ENCODE data around the gene TMEM252.

TMEM252 gene, protein sequence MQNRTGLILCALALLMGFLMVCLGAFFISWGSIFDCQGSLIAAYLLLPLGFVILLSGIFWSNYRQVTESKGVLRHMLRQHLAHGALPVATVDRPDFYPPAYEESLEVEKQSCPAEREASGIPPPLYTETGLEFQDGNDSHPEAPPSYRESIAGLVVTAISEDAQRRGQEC

DNA sequence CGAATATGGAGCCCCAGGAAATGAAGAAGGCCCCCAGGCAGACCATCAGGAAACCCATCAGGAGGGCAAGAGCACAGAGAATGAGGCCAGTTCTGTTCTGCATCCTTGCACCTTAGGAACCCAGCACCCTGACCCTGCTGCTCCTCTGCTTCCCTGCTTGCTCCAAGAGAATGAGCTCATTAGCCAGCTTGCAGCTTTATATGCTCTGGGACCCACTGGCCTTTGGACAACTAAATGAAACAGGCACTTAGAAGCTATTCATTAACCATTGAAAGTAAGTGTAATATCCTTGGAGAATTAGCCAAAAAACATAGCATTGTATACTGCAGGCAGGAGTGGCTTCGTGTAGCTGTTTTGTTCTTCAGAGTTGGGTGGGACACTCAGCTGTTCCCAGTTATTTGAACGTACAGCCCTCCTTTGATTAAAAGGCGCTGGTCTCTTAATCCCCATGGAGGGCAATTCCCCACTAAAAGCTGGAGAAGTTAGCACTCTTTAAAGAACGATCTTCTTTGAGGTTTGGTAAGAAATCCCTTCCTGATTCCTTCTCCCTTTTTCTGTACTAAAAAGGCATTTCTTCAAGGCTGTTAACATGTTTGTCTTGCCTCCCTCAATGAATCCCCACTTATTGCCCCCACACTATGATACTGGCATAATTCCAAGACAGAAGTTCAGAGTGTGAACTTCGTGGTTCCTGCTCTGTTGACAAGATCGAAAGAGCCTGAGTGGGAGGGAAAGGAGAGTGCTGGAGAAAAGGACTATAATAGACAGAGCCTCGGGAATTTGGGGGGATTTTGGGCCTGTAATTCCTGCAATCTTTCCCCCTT lies at the start of gene TMEM252:
Gene TMEM252 (minus strand): TSS at position 172 of the 824 bp plus-strand sequence. CDS start 69 bp downstream, at position 103.
- peaks cover 0 to 3% (median 0%) of the 10 kb centered on the region in 5 donors for H3K4me1 ChIP-seq (ENCODE audit: control insufficient read depth in 5 of 5, insufficient read depth in 5 of 5, low read length in 5 of 5)
- no peaks in the 10 kb centered on the region for H3K27me3 ChIP-seq (ENCODE audit: control insufficient read depth in 5 of 5, insufficient read depth in 4 of 5, low read length in 5 of 5)
- no peaks in the 10 kb centered on the region for H3K36me3 ChIP-seq (ENCODE audit: control insufficient read depth in 5 of 5, insufficient read depth in 5 of 5, low read length in 5 of 5)
- no peaks in the 10 kb centered on the region for H3K9me3 ChIP-seq (ENCODE audit: control insufficient read depth in 5 of 5, low read length in 5 of 5)
- H3K9ac ChIP-seq (ENCODE audit: low read length in 5 of 5) = no peak within 1 kb of the TSS
- no peak within 1 kb of the TSS for H3K27ac ChIP-seq (ENCODE audit: low read depth, low read length)
- H3K4me3 ChIP-seq (ENCODE audit: low read depth in 1 of 5, low read length in 5 of 5) = no peak within 1 kb of the TSS

DNA sequence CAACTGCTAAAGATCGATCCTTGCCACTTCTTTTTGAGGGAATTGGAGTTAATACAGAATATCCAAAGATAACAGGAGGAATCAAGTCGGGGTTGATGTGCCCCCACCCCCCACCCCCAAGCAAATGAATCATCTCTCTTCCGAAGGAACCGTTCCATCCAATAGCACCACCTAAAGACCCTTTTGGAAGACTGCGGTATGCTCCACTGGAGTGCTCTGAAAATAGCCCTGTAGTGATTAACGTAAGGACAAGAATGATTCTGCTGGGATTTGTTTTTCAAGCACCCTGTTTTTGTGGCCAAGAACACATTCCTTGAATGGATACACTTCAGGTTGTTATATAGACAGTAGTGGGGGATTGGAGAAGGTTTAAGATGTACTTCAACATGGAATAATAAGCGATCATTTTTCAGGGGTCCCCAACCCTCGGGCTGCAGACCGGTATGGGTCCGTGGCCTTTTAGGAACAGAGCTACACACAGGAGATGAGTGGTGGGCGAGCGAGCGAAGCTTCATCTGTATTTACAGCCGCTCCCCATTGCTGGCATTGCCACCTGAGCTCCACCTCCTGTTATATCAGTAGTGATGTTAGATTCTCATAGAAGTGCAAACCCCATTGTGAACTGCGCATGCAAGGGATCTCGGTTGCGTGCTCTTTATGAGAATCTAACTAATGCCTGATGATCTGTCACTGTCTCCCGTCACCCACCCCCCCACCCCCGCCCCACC lies 44.5 kb upstream of the TMEM252 start:
- no peak overlapping the region for H3K4me3 ChIP-seq (ENCODE audit: low read depth in 1 of 5, low read length in 5 of 5)
- H3K36me3 ChIP-seq (ENCODE audit: control insufficient read depth in 5 of 5, insufficient read depth in 5 of 5, low read length in 5 of 5) = no peaks in the 10 kb centered on the region
- H3K4me1 ChIP-seq (ENCODE audit: control insufficient read depth in 5 of 5, insufficient read depth in 5 of 5, low read length in 5 of 5) = peaks cover 0 to 6% (median 2%) of the 10 kb centered on the region in 5 donors
- no peak overlapping the region for H3K9ac ChIP-seq (ENCODE audit: low read length in 5 of 5)
- peaks cover 0 to 3% (median 0%) of the 10 kb centered on the region in 5 donors for H3K9me3 ChIP-seq (ENCODE audit: control insufficient read depth in 5 of 5, low read length in 5 of 5)
- no peaks in the 10 kb centered on the region for H3K27me3 ChIP-seq (ENCODE audit: control insufficient read depth in 5 of 5, insufficient read depth in 4 of 5, low read length in 5 of 5)
- no peak overlapping the region for H3K27ac ChIP-seq (ENCODE audit: low read depth, low read length)

DNA sequence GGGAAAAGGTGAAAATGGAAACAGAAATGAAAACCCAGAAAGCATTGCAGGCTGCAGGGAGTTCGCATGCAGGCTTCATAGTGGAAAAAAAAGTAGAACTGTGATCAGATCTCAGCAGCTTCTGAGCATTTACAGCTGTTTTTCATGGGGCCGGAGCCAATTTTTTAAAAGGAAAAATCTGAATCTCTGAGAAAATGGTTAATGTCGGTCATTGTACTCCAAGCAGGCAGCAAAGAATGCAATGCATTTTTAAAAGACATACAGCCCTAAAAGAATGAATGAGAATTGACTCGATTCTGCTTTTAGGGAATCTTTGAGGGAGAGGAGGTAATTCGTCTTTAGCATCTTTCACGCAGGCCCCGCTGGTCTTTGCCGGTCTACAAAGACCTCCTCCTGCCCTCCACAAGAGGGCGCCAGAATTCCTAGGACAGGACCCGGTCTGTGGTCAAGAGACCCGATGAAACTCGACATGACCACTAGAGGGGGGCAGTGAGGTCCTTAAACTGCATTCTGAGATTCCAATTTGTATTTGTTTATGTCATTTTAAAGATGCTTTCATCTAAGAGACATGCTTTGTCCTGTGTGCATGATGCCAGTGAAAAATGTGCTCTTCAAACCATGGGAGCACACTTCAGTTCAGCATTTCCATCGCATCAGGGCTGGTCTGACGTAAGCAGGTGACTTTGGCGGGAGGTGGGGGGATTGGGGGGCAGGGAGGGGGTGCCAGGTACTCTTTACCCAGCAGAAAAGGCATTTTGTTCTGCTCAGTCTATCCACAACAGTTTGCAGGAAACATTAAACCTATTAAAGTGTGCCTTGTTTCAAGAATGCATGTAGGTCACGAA lies 43.7 kb upstream of the TMEM252 start:
- Histone ChIP-seq H3K9me3 (ENCODE audit: control insufficient read depth in 5 of 5, low read length in 5 of 5) (peaks cover 0 to 3% (median 0%) of the 10 kb centered on the region in 5 donors), H3K9ac (ENCODE audit: low read length in 5 of 5) (no peak overlapping the region), H3K27me3 (ENCODE audit: control insufficient read depth in 5 of 5, insufficient read depth in 4 of 5, low read length in 5 of 5) (no peaks in the 10 kb centered on the region), H3K4me1 (ENCODE audit: control insufficient read depth in 5 of 5, insufficient read depth in 5 of 5, low read length in 5 of 5) (peaks cover 0 to 6% (median 2%) of the 10 kb centered on the region in 5 donors), H3K36me3 (ENCODE audit: control insufficient read depth in 5 of 5, insufficient read depth in 5 of 5, low read length in 5 of 5) (no peaks in the 10 kb centered on the region), H3K27ac (ENCODE audit: low read depth, low read length) (no peak overlapping the region), H3K4me3 (ENCODE audit: low read depth in 1 of 5, low read length in 5 of 5) (no peak overlapping the region)

DNA sequence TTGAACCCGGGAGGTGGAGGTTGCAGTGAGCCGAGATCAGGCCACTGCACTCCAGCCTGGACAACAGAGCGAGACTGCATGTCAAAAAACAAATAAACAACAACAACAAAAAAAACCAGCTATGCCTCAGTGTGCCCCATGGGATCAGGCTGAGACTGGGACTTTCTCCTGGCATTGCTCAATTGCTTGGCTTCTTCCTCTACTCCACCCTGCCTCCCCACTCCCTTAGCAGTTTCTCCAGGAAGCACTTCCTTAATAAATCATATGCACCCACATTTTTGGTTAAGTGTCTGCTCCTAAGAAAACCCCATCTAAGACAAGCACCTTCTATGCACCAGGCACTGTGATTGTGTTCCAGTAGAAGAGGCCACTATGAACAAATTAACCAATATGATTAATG lies 41.0 kb upstream of the TMEM252 start:
- Histone ChIP-seq H3K36me3 (ENCODE audit: control insufficient read depth in 5 of 5, insufficient read depth in 5 of 5, low read length in 5 of 5) (no peaks in the 10 kb centered on the region), H3K9ac (ENCODE audit: low read length in 5 of 5) (no peak overlapping the region), H3K9me3 (ENCODE audit: control insufficient read depth in 5 of 5, low read length in 5 of 5) (no peaks in the 10 kb centered on the region), H3K27ac (ENCODE audit: low read depth, low read length) (no peak overlapping the region), H3K4me3 (ENCODE audit: low read depth in 1 of 5, low read length in 5 of 5) (no peak overlapping the region), H3K27me3 (ENCODE audit: control insufficient read depth in 5 of 5, insufficient read depth in 4 of 5, low read length in 5 of 5) (no peaks in the 10 kb centered on the region), H3K4me1 (ENCODE audit: control insufficient read depth in 5 of 5, insufficient read depth in 5 of 5, low read length in 5 of 5) (peaks cover 0 to 6% (median 2%) of the 10 kb centered on the region in 5 donors)

GRCh38 chr9:68577774-68578591 lies 37.3 kb upstream of the TMEM252 start:
- Histone ChIP-seq H3K27ac (ENCODE audit: low read depth, low read length) (no peak overlapping the region), H3K9me3 (ENCODE audit: control insufficient read depth in 5 of 5, low read length in 5 of 5) (no peaks in the 10 kb centered on the region), H3K36me3 (ENCODE audit: control insufficient read depth in 5 of 5, insufficient read depth in 5 of 5, low read length in 5 of 5) (no peaks in the 10 kb centered on the region), H3K4me1 (ENCODE audit: control insufficient read depth in 5 of 5, insufficient read depth in 5 of 5, low read length in 5 of 5) (peaks cover 0 to 6% (median 0%) of the 10 kb centered on the region in 5 donors), H3K9ac (ENCODE audit: low read length in 5 of 5) (no peak overlapping the region), H3K4me3 (ENCODE audit: low read depth in 1 of 5, low read length in 5 of 5) (no peak overlapping the region), H3K27me3 (ENCODE audit: control insufficient read depth in 5 of 5, insufficient read depth in 4 of 5, low read length in 5 of 5) (no peaks in the 10 kb centered on the region)

DNA sequence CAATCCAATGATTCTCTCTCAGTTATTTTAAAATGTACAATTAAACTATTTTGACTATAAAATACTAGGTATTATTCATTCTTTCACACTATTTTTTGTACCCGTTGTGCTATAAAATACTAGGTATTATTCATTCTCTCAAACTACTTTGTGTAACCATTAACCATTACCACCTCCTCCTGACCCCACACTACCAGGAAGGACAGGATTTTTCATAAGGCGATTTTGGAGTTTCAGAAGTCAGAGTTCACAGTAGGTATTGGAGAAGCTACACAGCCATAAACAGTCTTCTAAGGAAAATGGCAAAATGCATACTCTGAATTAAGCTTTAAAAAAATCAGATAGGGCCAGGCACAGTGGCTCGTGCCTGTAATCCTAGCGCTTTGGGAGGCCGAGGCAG lies 35.1 kb upstream of the TMEM252 start:
- Histone ChIP-seq H3K9me3 (ENCODE audit: control insufficient read depth in 5 of 5, low read length in 5 of 5) (peaks cover 0 to 3% (median 0%) of the 10 kb centered on the region in 5 donors), H3K4me1 (ENCODE audit: control insufficient read depth in 5 of 5, insufficient read depth in 5 of 5, low read length in 5 of 5) (no peaks in the 10 kb centered on the region), H3K36me3 (ENCODE audit: control insufficient read depth in 5 of 5, insufficient read depth in 5 of 5, low read length in 5 of 5) (no peaks in the 10 kb centered on the region), H3K27me3 (ENCODE audit: control insufficient read depth in 5 of 5, insufficient read depth in 4 of 5, low read length in 5 of 5) (no peaks in the 10 kb centered on the region), H3K9ac (ENCODE audit: low read length in 5 of 5) (no peak overlapping the region), H3K4me3 (ENCODE audit: low read depth in 1 of 5, low read length in 5 of 5) (no peak overlapping the region), H3K27ac (ENCODE audit: low read depth, low read length) (no peak overlapping the region)

DNA sequence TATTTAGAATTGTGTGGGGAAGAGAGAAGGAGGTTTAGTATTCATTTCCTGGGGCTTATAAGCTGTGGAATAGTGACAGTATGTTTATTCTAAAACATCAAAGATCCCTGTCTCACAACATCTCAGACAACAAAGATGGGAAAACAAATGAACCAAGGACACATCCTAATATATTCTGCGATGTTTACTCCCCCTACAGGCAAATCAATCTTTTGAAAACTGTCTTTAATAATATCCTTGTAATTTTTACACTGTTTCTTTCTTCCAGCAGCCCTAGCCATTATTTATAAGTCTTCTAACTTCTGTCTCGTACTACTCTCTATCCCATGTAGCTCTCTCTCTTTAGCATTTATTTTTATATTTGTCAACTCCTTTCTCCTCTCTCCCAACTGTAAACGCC lies 33.5 kb upstream of the TMEM252 start:
- no peak overlapping the region for H3K4me3 ChIP-seq (ENCODE audit: low read depth in 1 of 5, low read length in 5 of 5)
- no peak overlapping the region for H3K27ac ChIP-seq (ENCODE audit: low read depth, low read length)
- H3K4me1 ChIP-seq (ENCODE audit: control insufficient read depth in 5 of 5, insufficient read depth in 5 of 5, low read length in 5 of 5) = no peaks in the 10 kb centered on the region
- H3K36me3 ChIP-seq (ENCODE audit: control insufficient read depth in 5 of 5, insufficient read depth in 5 of 5, low read length in 5 of 5) = no peaks in the 10 kb centered on the region
- H3K9me3 ChIP-seq (ENCODE audit: control insufficient read depth in 5 of 5, low read length in 5 of 5) = peaks cover 0 to 3% (median 0%) of the 10 kb centered on the region in 5 donors
- no peaks in the 10 kb centered on the region for H3K27me3 ChIP-seq (ENCODE audit: control insufficient read depth in 5 of 5, insufficient read depth in 4 of 5, low read length in 5 of 5)
- H3K9ac ChIP-seq (ENCODE audit: low read length in 5 of 5) = no peak overlapping the region

DNA sequence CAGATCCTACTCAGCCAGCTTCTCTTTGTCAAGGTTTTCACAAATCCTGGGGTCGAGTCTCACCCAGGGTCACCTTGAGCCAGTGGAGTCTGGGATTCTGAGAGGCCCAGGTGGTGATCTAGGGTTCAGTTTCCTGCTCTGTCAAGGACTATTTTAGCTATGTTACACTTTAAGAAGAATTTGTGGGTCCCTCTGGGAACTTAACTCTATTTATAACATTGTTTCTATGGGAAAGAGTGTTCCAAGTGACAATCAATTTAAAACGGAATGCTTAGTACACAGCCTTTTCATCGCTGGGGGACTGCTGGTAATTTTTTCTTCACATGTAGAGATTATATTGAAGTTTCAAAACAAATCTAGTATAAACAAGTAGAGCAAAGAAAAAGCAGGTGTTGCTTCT lies 26.9 kb upstream of the TMEM252 start:
- H3K4me3 ChIP-seq (ENCODE audit: low read depth in 1 of 5, low read length in 5 of 5) = no peak overlapping the region
- H3K9me3 ChIP-seq (ENCODE audit: control insufficient read depth in 5 of 5, low read length in 5 of 5) = peaks cover 0 to 3% (median 0%) of the 10 kb centered on the region in 5 donors
- H3K27ac ChIP-seq (ENCODE audit: low read depth, low read length) = no peak overlapping the region
- H3K9ac ChIP-seq (ENCODE audit: low read length in 5 of 5) = no peak overlapping the region
- no peaks in the 10 kb centered on the region for H3K36me3 ChIP-seq (ENCODE audit: control insufficient read depth in 5 of 5, insufficient read depth in 5 of 5, low read length in 5 of 5)
- no peaks in the 10 kb centered on the region for H3K27me3 ChIP-seq (ENCODE audit: control insufficient read depth in 5 of 5, insufficient read depth in 4 of 5, low read length in 5 of 5)
- H3K4me1 ChIP-seq (ENCODE audit: control insufficient read depth in 5 of 5, insufficient read depth in 5 of 5, low read length in 5 of 5) = no peaks in the 10 kb centered on the region

DNA sequence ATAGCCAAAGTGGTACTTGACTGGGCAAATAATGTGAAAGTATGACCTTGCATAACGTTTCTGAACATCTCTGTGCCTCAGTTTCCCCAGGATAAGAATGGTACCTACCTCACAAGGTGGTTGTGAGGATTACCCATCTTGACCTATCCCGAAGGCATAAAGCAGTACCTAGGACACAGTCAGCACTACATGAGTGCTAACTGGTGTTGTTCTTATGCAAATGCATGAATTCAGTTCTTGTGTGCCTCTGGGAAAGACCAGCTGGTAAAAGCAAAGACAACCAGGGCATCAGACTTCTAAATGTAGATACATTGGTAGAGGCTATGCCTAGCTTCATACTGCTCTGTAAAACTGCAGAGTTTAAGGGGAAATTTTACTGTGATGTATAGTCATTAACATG lies 21.8 kb upstream of the TMEM252 start:
- H3K36me3 ChIP-seq (ENCODE audit: control insufficient read depth in 5 of 5, insufficient read depth in 5 of 5, low read length in 5 of 5) = no peaks in the 10 kb centered on the region
- no peak overlapping the region for H3K27ac ChIP-seq (ENCODE audit: low read depth, low read length)
- peaks cover 0 to 3% (median 0%) of the 10 kb centered on the region in 5 donors for H3K27me3 ChIP-seq (ENCODE audit: control insufficient read depth in 5 of 5, insufficient read depth in 4 of 5, low read length in 5 of 5)
- H3K9me3 ChIP-seq (ENCODE audit: control insufficient read depth in 5 of 5, low read length in 5 of 5) = no peaks in the 10 kb centered on the region
- no peak overlapping the region for H3K4me3 ChIP-seq (ENCODE audit: low read depth in 1 of 5, low read length in 5 of 5)
- H3K4me1 ChIP-seq (ENCODE audit: control insufficient read depth in 5 of 5, insufficient read depth in 5 of 5, low read length in 5 of 5) = peaks cover 0 to 10% (median 7%) of the 10 kb centered on the region in 5 donors
- no peak overlapping the region for H3K9ac ChIP-seq (ENCODE audit: low read length in 5 of 5)
